Measurements from ENCODE around the gene AP4E1.
"Not testable (repeated sequence)": the region's sequence is repeated elsewhere in the genome, so short reads cannot be mapped to it uniquely, and the experiment has no call there.

The AP4E1 gene

GRCh38 chr15:50944672-50945071, 36.2 kb downstream of the AP4E1 start:
- no peak for DNase-seq (ENCODE audit: low spot score)

GRCh38 chr15:50945725-50946124, 37.2 kb downstream of the AP4E1 start:
- DNase-seq (ENCODE audit: low spot score) = no peak

GRCh38 chr15:50950745-50951144, 42.3 kb downstream of the AP4E1 start:
- not testable (repeated sequence) for DNase-seq (ENCODE audit: low spot score)

GRCh38 chr15:50953302-50953701, 44.8 kb downstream of the AP4E1 start:
- no peak for DNase-seq (ENCODE audit: low spot score)

GRCh38 chr15:50954837-50955236, 46.4 kb downstream of the AP4E1 start:
- not testable (repeated sequence) for DNase-seq (ENCODE audit: low spot score)

- no peak for DNase-seq (ENCODE audit: low spot score)
These were observed 51.2 kb downstream of the AP4E1 start for GRCh38 chr15:50959717-50960116.

GRCh38 chr15:50964075-50964474, 55.6 kb downstream of the AP4E1 start:
- DNase-seq (ENCODE audit: low spot score) = no peak

GRCh38 chr15:50968353-50968752, 59.9 kb downstream of the AP4E1 start:
- DNase-seq (ENCODE audit: low spot score) = no peak

- no peak for DNase-seq (ENCODE audit: low spot score)
These were observed 62.0 kb downstream of the AP4E1 start for GRCh38 chr15:50970524-50970923.

GRCh38 chr15:50971115-50971514, 62.6 kb downstream of the AP4E1 start:
- no peak for DNase-seq (ENCODE audit: low spot score)

GRCh38 chr15:50971542-50971941, 63.1 kb downstream of the AP4E1 start:
- DNase-seq (ENCODE audit: low spot score) = no peak

- DNase-seq (ENCODE audit: low spot score) = no peak
These were observed 65.1 kb downstream of the AP4E1 start for GRCh38 chr15:50973605-50974004.

- no peak for DNase-seq (ENCODE audit: low spot score)
These were observed 68.7 kb downstream of the AP4E1 start for GRCh38 chr15:50977162-50977561.

GRCh38 chr15:50978580-50978979, 70.1 kb downstream of the AP4E1 start:
- DNase-seq (ENCODE audit: low spot score) = no peak

GRCh38 chr15:50979041-50979440, 70.6 kb downstream of the AP4E1 start:
- DNase-seq (ENCODE audit: low spot score) = no peak

- DNase-seq (ENCODE audit: low spot score) = no peak
These were observed 85.1 kb downstream of the AP4E1 start for GRCh38 chr15:50993598-50993997.

- no peak for DNase-seq (ENCODE audit: low spot score)
These were observed 88.2 kb downstream of the AP4E1 start for GRCh38 chr15:50996641-50997040.

- no peak for DNase-seq (ENCODE audit: low spot score)
These were observed 89.0 kb downstream of the AP4E1 start for GRCh38 chr15:50997371-50998051.

- DNase-seq (ENCODE audit: low spot score) = no peak
These were observed 95.6 kb downstream of the AP4E1 start for GRCh38 chr15:51004103-51004551.

- DNase-seq (ENCODE audit: low spot score) = no peak
These were observed 98.0 kb downstream of the AP4E1 start for GRCh38 chr15:51006336-51006985.

GRCh38 chr15:51007131-51007666, 98.7 kb downstream of the AP4E1 start:
- DNase-seq (ENCODE audit: low spot score) = no peak

GRCh38 chr15:51011212-51011611, 102.7 kb downstream of the AP4E1 start:
- no peak for DNase-seq (ENCODE audit: low spot score)

GRCh38 chr15:51016615-51017014, 108.1 kb downstream of the AP4E1 start:
- no peak for DNase-seq (ENCODE audit: low spot score)

All from SK-N-DZ (cell line).